HL-60 (cell line): Measurements from ENCODE around the gene OGFR.

Experiments used
- GABPA ChIP-seq: IDR thresholded peaks from 2 replicates; pipeline ENCODE4 v1.6.1; 2012; ENCODE audit warnings: low read depth
- POLR2AphosphoS5 ChIP-seq: IDR thresholded peaks from 2 replicates; pipeline ENCODE4 v1.6.1; 2012; ENCODE audit warnings: low read depth
- REST ChIP-seq: IDR thresholded peaks from 2 replicates; pipeline ENCODE4 v1.6.1; 2012; ENCODE audit warnings: low read depth; ENCODE audit not compliant: insufficient replicate concordance
- TF ChIP-seq, protein P1 (sequence below): IDR thresholded peaks from one replicate; pipeline ENCODE4 v1.5.1; 2011; ENCODE audit warnings: low read length, control low read depth, inconsistent platforms; ENCODE audit not compliant: insufficient read depth

- TF ChIP-seq, protein P1, sequence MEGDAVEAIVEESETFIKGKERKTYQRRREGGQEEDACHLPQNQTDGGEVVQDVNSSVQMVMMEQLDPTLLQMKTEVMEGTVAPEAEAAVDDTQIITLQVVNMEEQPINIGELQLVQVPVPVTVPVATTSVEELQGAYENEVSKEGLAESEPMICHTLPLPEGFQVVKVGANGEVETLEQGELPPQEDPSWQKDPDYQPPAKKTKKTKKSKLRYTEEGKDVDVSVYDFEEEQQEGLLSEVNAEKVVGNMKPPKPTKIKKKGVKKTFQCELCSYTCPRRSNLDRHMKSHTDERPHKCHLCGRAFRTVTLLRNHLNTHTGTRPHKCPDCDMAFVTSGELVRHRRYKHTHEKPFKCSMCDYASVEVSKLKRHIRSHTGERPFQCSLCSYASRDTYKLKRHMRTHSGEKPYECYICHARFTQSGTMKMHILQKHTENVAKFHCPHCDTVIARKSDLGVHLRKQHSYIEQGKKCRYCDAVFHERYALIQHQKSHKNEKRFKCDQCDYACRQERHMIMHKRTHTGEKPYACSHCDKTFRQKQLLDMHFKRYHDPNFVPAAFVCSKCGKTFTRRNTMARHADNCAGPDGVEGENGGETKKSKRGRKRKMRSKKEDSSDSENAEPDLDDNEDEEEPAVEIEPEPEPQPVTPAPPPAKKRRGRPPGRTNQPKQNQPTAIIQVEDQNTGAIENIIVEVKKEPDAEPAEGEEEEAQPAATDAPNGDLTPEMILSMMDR, result no peak
- TF ChIP-seq REST (no peak), GABPA (no peak), POLR2AphosphoS5 (no peak)
Observed at GRCh38 chr20:62780204-62780603, 24.4 kb upstream of the OGFR start.
